HG03354 (cell line): ENCODE data around the gene ZNF142.

ENCODE experiments used
- ATAC-seq: cut with Tn5 transposase; IDR thresholded peaks from one replicate; pipeline ENCODE4 v1.9.1; 2021; ENCODE audit warnings: mild to moderate bottlenecking; ENCODE audit not compliant: unreplicated experiment, poor library complexity, severe bottlenecking

ZNF142 gene

GRCh38 chr2:218658671-218659257, 659 bp downstream of the ZNF142 start:
- peak; percentile 45 for ATAC-seq

- no peak for ATAC-seq
Observed at GRCh38 chr2:218655751-218656150, 3.7 kb downstream of the ZNF142 start.

GRCh38 chr2:218648787-218649100, 10.7 kb downstream of the ZNF142 start:
- no peak for ATAC-seq

- no peak for ATAC-seq
Observed at GRCh38 chr2:218648088-218648786, 11.2 kb downstream of the ZNF142 start.

- peak; percentile 69 for ATAC-seq
Observed at GRCh38 chr2:218645126-218645525, 14.3 kb downstream of the ZNF142 start.

- ATAC-seq = peak; percentile 9
Observed at GRCh38 chr2:218644721-218645120, 14.7 kb downstream of the ZNF142 start.

- ATAC-seq = no peak
Observed at GRCh38 chr2:218643751-218644310, 15.6 kb downstream of the ZNF142 start.

- ATAC-seq = no peak
Observed at GRCh38 chr2:218642786-218643185, 16.6 kb downstream of the ZNF142 start.

GRCh38 chr2:218642121-218642656, 17.2 kb downstream of the ZNF142 start:
- ATAC-seq = no peak

- no peak for ATAC-seq
Observed at GRCh38 chr2:218638372-218638771, 21.1 kb downstream of the ZNF142 start.

GRCh38 chr2:218635719-218636118, 23.7 kb downstream of the ZNF142 start:
- no peak for ATAC-seq

- ATAC-seq = no peak
Observed at GRCh38 chr2:218631837-218632236, 27.6 kb downstream of the ZNF142 start.

- no peak for ATAC-seq
Observed at GRCh38 chr2:218627939-218628338, 31.5 kb downstream of the ZNF142 start.

- no peak for ATAC-seq
Observed at GRCh38 chr2:218626369-218626768, 33.1 kb downstream of the ZNF142 start.

GRCh38 chr2:218623366-218623705, 36.1 kb downstream of the ZNF142 start:
- ATAC-seq = no peak

- ATAC-seq = no peak
Observed at GRCh38 chr2:218622606-218623365, 36.6 kb downstream of the ZNF142 start.

GRCh38 chr2:218621007-218621406, 38.4 kb downstream of the ZNF142 start:
- no peak for ATAC-seq

- ATAC-seq = no peak
Observed at GRCh38 chr2:218618102-218618860, 41.1 kb downstream of the ZNF142 start.

- no peak for ATAC-seq
Observed at GRCh38 chr2:218615868-218616315, 43.5 kb downstream of the ZNF142 start.
